ENCODE data around the gene DLG4.
"Not testable (repeated sequence)": the region's sequence is repeated elsewhere in the genome, so short reads cannot be mapped to it uniquely, and the experiment has no call there.

Gene DLG4

GRCh38 chr17:7249830-7250229 is 30.2 kb upstream of the DLG4 start:
- in situ Hi-C loops (cut with HindIII; ENCODE audit: low sequenced_read_pairs): no loop called here

DNA sequence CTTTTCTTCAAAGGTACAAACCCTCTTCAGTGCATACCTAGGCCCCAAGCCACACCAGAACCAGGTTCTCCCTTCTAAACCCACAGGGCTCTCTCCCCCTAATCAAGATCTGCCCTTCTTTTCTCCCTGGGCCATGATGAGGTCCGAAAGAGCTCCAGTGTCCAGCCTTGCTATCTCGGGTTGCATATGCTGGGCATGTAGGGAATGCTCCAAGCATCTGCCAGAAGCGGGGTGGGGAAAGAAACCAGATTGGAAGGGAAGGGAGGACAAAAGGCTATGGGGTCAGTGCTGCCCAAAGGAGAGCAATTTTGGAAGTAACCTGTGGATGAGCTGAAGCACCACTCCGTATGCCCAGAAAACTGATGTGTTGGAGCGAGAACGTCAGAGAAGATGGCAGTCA is 29.6 kb upstream of the DLG4 start:
- in situ Hi-C loops (cut with HindIII; ENCODE audit: low sequenced_read_pairs): no loop called here

DNA sequence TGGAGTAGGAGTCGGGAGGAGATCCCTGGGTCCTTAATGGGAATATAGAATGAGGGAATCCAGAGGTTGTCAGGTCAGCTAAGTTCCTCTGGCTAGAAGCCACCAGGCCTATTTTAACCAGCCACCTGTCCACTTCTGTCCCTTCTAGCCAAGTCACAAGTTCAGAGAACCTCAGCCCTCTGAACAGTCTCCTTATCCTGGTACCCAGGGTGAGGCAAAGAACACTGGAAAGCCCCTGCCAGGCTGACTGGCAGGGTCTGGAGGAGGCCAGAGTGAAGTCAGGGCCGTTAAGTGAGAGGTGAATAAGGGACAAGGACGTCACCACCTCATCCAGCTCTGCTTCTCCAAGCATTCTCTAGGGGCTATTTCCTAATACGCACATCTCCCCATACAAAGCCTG is 29.2 kb upstream of the DLG4 start:
- in situ Hi-C loops (cut with HindIII; ENCODE audit: low sequenced_read_pairs): no loop called here

DNA sequence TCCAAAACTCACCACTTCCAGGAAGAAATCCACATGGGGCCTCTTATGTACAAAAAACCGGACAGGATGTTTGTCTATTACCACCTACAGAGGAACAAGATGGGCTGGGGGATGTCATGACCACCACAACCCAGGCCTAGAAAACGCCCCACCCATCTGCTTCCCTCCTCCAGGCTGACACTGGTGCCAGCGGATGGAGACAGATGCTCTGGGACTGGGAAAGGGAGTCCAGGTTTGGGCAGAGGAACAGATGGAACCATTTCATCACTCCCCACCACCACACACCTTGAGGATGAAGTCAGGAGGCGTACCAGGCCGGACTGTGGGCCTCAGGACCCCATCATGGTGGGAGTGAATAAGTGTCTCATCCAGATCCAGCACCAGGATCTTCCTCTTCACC is 27.1 kb upstream of the DLG4 start:
- in situ Hi-C loops (cut with HindIII; ENCODE audit: low sequenced_read_pairs): no loop called here

DNA sequence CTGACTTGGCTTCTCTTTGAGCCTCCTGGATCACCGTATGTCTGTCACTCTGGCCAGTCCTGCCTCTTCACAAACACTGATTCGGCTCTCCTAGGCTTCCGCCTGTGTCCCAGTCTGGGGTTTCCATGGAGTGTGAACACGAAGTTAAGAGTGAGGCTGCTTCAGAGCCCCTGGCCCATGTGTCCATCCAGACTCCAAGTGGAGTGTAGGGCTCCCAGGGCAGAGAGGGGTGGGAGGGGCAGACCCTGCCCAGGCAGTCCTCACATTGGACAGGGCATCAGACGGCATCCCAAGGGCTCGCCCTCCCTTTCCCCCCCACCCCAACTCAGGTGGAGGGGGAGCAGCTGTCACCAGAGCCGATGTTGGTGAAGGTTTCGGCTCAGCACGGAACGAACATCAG is 24.2 kb upstream of the DLG4 start:
- in situ Hi-C loops (cut with HindIII; ENCODE audit: low sequenced_read_pairs): not testable (repeated sequence)

DNA sequence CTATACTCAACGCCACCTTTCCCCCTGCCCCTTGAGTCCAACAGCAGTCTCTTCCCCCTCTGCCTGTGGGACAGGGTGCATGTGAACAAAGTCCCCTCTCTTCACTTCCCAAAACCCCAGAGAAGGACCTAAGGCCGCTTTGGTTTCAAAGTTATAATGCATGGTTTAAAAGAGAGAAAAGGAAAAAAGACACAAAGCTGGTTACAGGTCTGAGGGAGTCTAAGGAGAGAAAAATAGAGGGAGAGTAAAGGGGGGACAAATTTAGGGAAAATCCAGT is 23.8 kb upstream of the DLG4 start:
- in situ Hi-C loops (cut with HindIII; ENCODE audit: low sequenced_read_pairs): no loop called here

GRCh38 chr17:7242717-7243452 is 23.2 kb upstream of the DLG4 start:
- in situ Hi-C loops (cut with HindIII; ENCODE audit: low sequenced_read_pairs): no loop called here

DNA sequence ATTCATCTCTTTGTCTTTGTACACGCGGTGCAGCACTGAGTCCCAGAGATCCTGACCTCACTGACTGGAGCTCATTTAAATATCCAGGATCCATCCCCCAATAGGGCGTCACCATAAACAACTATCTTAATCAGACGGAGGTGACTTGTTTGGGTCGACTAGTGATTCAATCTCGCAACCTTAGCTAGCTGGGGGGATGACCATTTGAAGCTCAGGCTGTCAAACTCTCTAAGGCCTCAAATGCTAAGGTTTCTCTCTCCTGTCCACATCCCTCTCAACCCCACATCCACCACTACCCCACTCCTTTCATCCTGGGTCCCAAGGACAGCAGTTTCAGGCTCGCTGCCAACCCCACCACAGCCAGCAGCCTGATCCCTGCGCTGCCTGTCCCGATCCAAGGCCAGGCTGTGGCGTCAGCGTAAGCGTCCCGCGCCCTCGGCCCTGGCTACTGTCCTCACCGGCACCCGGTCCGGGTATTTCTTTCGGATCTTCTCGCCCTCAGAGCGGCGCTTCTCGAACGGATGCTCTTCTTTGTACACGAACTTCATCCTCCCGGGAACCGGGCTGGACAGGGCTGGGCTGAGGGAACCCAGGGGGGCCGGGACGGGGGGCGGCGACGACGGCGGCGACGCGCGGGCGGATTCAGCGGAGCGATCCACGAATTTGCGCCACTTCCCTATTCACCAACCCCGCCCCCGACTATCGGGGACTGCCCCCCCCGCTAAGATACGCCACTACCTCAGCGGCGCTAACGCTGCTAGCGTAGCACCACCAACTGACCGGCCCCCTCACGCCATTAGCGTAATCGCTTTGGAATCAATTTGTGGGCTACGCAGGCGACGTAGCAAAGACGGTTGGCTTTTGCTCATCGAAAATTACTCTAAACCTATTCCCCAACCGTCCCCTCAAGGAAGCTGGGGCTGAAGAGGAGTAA is 22.4 kb upstream of the DLG4 start, which contains the start of gene GABARAP:
GABARAP (minus strand) TSS at position 667 of the 934 bp plus-strand sequence; CDS start at position 548, 119 bp downstream.
- in situ Hi-C loops (cut with HindIII; ENCODE audit: low sequenced_read_pairs): no loop called here

DNA sequence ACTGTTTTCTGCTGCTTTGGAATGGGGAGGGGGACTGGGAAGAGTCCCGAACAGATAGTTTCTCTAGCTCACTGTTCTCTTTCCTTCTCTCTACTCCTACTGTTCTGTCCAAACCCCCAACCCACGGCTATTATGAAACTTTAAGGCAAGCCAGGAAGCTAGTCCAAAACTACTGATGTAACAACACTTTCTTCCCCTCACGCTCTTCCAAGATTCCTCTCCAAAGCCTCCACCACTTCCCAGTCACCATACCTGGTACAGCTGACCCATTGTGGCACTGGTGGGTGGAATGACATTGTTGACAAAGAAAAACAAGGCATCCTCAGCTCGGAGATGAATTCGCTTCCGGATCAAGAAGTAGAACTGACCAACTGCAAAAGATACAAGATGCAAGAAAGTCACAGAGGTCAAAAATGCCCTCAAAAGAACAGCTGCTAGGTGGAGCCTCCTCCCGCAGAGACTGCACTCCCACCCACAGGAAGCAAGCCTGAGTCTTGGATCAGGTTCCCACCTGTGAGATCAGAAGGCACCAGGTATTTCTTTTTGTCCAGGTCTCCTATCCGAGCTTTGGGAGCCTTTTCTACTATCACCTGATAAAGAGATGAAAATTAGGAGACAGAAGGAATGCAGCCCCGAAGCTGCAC is 21.6 kb upstream of the DLG4 start:
- in situ Hi-C loops (cut with HindIII; ENCODE audit: low sequenced_read_pairs): no loop called here

GRCh38 chr17:7240375-7240774 is 20.7 kb upstream of the DLG4 start:
- in situ Hi-C loops (cut with HindIII; ENCODE audit: low sequenced_read_pairs): no loop called here

DNA sequence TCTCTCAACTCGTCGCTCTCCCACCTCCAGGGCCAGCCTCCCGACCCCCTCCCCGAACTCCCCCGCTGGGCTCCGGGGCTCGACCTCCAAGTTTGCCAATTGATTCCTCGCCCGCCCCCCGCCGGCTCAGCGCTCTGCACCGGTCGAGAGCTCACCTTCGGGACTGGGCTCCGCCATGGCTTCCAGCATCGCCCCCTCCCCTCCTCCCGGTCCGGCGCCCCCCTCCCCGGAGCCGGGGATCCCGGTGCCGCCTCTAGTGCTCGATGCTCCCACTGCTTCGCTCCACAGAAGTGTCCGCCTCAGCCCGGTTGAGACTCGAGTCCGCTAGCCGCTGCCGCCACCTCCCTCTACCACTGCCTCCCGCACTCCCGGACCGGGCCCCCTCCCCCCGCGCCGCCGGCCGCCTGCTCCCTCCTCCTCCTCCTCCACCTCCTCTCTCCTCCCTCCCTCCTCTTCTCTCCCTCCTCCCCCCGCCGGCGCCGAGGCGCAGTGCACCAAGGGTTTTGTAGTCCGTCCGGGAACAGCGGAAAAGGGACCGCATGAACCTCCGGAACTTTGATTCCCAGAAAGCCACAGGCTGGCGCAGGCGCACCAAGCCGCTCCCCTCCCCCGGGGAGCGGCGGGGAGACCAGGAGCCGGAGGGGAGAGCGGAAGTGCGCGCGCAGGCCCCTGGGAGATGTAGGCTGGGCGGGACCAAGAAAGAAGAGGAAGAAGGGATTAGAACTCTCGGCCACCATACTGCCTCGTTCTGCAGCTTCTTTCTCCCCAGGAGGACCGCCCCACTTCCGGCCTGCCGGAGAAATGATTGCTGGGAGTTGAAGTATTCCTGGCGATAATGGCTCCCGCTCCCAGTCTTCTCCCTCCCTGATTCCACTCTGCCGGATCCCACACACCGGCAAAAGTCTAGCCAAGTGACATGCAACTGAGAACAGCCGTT is 19.7 kb upstream of the DLG4 start, which contains the start of gene PHF23:
PHF23 (minus strand) TSS at position 367 of the 937 bp plus-strand sequence; CDS start at position 189, 178 bp downstream.
- in situ Hi-C loops (cut with HindIII; ENCODE audit: low sequenced_read_pairs): no loop called here

DNA sequence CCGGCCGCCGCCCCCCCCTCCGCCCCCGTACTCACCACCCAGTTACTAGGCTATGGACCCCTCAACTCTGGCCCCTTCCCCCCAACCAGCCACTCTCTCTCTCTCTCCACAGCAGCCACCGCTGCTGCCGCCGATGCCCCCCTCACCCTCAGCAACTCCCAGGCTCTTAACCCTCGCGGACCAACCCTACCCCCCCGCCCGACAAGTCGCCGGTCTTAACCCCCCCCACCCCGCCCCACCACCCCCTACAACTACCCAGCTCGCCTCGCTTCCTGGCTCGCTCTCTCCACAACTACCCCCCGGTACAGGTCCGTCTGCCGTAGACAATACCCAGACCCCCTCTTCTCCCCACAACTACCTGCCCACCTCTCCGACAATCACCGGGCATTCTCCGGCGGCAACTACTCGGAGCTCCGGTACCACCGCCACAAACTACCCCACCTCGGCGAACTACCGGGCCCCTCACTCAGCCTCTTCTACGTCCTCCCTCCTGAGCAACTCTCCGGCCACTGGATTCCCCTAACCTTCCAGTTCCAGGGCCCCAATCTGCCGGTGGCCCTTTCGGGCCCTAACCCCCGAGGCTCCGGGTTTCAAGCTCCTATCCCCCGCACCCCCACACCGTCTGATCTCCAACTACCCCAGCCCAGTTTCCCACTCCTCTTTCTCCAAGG is 18.9 kb upstream of the DLG4 start:
- in situ Hi-C loops (cut with HindIII; ENCODE audit: low sequenced_read_pairs): no loop called here

DNA sequence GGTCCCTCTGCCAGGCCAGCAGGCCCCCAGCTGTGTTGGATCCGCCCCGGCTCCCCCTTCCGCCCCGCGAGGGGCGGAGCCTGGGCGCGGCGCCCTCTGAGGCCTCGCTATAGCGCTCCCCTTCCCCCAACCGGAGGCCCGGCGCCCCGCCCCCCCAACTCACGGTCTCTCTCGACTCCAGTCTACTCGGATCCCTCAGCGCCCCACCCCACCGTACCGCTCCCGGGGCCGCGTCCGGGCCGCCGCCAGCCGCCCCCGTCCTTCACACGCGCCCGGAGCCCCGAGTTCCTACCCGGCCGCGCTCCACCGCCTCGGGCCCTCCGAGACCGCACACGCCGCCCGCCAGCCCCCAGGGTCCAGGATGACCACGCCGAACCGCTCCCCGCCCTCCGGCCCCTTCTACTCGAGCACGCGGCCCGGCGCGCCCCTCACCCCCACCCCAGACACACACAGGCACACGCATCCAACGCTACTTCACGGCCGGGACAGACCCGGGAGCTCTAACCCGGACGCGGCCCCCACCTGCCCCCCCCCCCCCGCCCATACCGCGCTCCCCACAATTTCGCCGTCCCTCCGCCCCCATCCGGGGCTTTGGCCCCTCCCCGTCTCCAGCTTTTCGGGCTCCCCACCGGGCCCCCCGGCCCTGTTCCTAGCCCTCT is 18.3 kb upstream of the DLG4 start:
- in situ Hi-C loops (cut with HindIII; ENCODE audit: low sequenced_read_pairs): no loop called here

- in situ Hi-C loops (cut with HindIII; ENCODE audit: low sequenced_read_pairs): no loop called here
Measured at GRCh38 chr17:7237266-7237760, 17.7 kb upstream of the DLG4 start.

- in situ Hi-C loops (cut with HindIII; ENCODE audit: low sequenced_read_pairs): no loop called here
Measured at GRCh38 chr17:7236808-7237207, 17.2 kb upstream of the DLG4 start.

DNA sequence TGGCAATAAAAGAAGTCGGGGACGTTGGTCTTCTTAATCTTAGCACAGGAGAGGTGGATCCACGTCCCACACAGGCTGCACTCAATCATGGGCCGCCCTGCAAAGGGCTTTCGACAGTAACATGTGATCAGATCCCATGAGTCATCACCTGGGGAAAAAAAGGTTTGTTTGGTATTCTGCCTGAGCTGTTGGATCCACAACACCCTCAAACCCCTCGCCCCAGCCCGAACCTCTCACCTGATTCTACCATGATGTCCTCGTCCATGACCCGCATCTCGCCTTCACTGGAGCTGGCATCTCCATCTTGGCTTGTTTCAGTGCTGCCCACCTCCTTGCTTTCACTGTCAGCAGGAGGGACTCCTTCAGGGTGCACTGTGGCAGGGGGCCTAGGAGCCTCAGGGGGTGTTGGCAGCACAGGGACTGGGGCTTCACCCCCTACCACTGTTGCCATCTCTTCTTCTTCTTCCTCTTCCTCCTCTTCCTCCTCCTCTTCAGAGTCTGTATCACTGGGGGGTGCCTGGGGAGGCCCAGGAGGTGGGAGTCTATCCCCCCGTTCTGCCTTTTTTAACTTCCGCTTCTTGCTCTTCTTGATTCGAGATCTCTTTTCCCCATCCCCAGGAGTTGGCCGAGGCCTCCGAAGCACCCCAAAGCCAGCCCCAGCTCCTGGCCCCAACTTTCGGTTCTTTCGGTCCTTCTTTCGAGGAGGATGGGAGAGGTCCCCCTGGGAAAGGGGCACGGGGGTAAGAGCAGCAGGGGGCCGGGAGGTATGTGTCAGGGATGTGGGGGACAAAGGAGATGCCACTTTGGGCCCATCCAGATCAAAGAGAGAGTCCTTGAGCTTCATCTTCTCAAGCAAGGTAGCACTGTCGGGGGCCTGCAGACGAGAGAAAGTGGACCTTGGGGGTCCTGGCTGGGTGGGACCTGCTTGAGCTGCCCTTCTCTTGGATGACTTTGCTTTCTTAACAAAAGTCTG is 16.3 kb upstream of the DLG4 start:
- in situ Hi-C loops (cut with HindIII; ENCODE audit: low sequenced_read_pairs): no loop called here

- in situ Hi-C loops (cut with HindIII; ENCODE audit: low sequenced_read_pairs): no loop called here
Measured at GRCh38 chr17:7234083-7234951, 14.7 kb upstream of the DLG4 start, which contains the start of gene DVL2. DVL2 (minus strand) TSS chr17:7234517; CDS start chr17:7234262, 255 bp downstream.
